T-helper 2 cell treated with Interferon-gamma antibody and Interleukin-4, amounts not matched to agents 100 ng/mL and 5 ng/mL, for 36 hours (primary cell): Measurements from ENCODE around the gene CRHR2. TPM values are rescaled to one million over a fixed set of nuclear protein-coding genes. Genes with fewer than 3 reads are reported as not detected.

Experiments used
- intact Hi-C: fragments of 100-400 bp; cut with micrococcal nuclease; formaldehyde crosslinking; loops from one replicate; pipeline ENCODE4 v1.15.1; 2023
- total RNA-seq: library from RNA; stranded (reverse); gene quantifications from 2 replicates; pipeline ENCODE4 v1.2.3, GENCODE V29; 2022

CRHR2 gene
- total RNA-seq, 1 donor from 2014 or later, result not detected

DNA sequence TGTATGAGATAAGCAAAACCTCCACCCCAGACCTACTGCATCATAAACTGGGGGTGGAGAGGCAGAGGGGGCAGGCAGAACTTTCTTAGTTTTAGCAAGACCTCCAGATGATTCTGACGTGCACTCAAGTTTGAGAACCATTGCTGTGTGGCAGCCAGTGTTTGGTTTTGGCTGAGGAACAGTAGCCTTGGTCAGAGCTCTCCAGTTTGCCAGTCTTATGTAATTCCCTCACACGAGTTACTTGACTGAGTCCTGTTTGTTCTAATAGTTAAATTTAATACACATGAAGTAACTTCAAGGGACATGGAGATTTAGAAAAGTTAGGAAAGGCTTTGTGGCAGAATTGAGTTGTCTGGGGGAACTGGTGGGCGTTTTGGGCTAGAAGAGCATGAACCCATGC lies 49.0 kb downstream of the CRHR2 start:
- intact Hi-C loops, result loop anchor here (5.0 kb wide), 1 partner anchor 36 kb away; no protein-coding TSS in a partner anchor

GRCh38 chr7:30630986-30631385 lies 51.3 kb downstream of the CRHR2 start:
- intact Hi-C loops, result loop anchor here (5.0 kb wide), 1 partner anchor 34 kb away; no protein-coding TSS in a partner anchor

- intact Hi-C loops, result no loop called here
These were observed 55.2 kb downstream of the CRHR2 start for GRCh38 chr7:30627026-30627425.

GRCh38 chr7:30625283-30625682 lies 57.0 kb downstream of the CRHR2 start:
- intact Hi-C loops, result no loop called here

DNA sequence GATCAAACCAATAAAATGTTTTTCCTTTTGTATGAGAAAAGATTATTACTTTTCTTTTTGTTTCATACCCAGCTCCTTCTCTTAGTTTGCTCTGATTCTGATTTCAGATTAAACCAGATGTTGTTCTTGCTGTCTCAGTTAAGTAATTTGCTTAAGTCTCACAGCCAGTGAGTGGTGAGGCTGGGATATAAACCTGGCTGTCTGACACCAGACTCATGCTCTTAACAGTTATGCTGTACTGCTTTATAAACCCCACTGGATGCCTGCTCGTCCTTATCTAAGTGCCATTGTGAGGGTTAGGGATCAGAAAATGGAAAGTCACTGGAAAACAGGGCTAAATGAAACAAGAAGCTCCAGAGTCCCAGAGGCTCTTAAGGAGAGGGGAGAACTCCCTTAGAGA lies 63.3 kb downstream of the CRHR2 start:
- intact Hi-C loops, result no loop called here

DNA sequence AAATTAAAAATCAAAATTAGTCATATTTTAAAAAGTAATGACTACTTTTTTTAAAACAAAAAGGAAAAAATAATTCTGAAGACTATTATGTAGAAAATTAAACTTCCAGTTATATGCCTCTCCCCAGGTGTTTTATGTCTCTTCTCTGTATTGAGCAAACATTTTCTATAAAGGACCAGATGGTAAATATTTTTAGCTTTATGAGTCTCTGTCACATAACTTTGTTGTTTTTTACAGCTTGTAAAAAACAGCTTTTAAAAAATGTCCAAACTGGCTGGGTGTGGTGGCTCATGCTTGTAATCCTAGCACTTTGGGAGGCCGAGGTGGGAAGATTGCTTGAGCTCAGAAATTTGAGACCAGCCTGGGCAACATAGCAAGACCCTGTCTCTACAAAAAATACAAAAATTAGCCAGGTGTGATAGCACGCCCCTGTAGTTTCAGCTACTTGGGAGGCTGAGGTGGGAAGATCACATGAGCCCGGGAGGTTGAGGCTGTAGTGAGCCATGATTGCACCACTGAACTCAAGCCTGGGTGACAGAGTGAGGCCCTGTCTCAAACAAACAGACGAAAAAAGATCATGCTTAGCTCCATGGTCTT lies 64.1 kb downstream of the CRHR2 start:
- intact Hi-C loops, result no loop called here

- intact Hi-C loops, result no loop called here
These were observed 64.9 kb downstream of the CRHR2 start for GRCh38 chr7:30617359-30617758.

GRCh38 chr7:30616318-30616717 lies 65.9 kb downstream of the CRHR2 start:
- intact Hi-C loops, result no loop called here

DNA sequence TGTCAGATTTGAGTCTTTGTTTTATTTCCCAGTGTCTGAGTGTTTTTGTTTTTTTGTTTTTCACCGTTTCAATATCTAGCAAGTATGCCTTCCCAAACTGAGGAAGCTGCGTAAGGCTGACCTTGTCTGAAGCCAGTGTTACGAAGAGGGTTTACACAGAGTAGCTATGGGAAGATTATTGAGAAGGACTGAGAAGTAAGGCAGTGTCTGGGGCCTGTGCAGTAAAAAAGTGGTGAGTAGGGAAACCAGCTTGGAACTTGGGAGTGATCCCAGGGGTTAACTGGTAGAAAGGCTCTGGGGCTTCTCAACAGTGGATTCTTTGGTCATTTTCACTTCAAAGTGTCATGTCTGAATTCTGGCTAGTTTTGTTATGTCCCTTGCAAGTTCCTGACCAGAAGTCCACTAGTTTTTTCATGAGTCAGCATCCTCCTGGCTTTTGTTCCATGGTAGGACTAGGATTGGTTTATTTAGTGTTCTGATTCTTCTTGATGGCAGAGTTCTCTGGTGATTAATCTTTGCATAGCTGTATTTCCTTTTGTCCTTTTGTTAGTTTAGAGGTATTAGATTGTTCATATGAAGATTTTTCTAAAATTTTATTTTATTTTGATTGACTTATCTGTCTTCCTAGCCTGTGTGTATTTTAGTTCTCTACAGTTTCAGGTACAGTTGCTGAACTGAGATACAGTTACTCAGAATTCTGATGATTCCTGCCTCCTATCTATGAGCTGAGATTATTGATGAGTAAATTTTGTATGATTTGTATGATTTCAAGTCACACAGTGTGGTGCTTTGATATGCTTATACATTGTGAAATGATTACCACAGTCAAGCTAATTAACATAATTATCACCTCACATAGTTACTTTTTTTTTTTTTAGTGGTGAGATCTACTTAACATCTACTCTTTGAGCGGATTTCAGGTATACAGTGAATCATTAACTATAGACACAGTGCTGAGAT lies 68.6 kb downstream of the CRHR2 start:
- intact Hi-C loops, result no loop called here

DNA sequence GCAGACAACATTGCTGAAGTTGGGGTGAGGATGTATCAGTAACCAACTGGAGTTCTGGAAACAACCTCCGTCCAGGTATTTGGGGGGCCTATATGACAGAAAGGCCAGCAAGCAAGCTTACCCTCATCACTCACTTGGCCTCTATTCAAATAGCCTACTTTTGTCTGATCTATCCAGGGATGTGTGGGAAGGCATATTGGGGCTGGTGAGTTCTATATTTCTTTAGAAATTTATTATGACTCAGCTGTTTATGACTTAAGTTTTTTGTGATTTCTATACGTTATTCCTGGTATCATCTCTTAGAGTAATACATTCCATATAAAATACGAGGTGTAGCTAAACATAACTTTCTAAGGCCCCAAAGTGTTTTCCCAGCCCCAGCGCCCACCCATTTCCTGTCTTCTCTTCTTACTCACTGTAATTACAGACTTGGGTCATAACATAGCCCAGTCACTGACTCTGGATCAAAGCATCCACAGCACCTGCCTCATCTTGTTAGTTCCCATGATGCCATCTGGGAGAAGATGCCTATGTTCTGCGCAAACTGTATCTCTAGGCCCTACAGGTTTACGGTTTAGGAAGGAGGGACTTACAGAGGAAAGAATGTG lies 69.5 kb downstream of the CRHR2 start:
- intact Hi-C loops, result no loop called here

- intact Hi-C loops, result no loop called here
These were observed 76.4 kb downstream of the CRHR2 start for GRCh38 chr7:30605832-30606231.

- intact Hi-C loops, result no loop called here
These were observed 77.4 kb downstream of the CRHR2 start for GRCh38 chr7:30604901-30605300.

Other genes starting within 250 kb of the CRHR2 start
- 22.1 and 22.3 TPM in 2 replicates for gene NOD1, start 203.7 kb downstream of the CRHR2 start, total RNA-seq
- gene GGCT, start 177.6 kb downstream of the CRHR2 start, total RNA-seq, result 48.9 and 50.1 TPM in 2 replicates
- 151 and 165 TPM in 2 replicates for gene GARS1, start 87.6 kb downstream of the CRHR2 start, total RNA-seq
- gene INMT, start 69.7 kb upstream of the CRHR2 start, total RNA-seq, result 0.77 and 0.89 TPM in 2 replicates
- 1.2 and 1.3 TPM in 2 replicates for gene MINDY4, start 89.0 kb upstream of the CRHR2 start, total RNA-seq
- gene AQP1, start 229.4 kb upstream of the CRHR2 start, total RNA-seq, result 0.11 TPM in 1 of 2 replicates, not detected in the other